Measurements from ENCODE around the gene OLR1. TPM values are rescaled to one million over a fixed set of nuclear protein-coding genes. Genes with fewer than 3 reads are reported as not detected.
"Not testable (repeated sequence)": the region's sequence is repeated elsewhere in the genome, so short reads cannot be mapped to it uniquely, and the experiment has no call there.

The OLR1 gene
- total RNA-seq, 2 experiments from 2014 or later: not detected

DNA sequence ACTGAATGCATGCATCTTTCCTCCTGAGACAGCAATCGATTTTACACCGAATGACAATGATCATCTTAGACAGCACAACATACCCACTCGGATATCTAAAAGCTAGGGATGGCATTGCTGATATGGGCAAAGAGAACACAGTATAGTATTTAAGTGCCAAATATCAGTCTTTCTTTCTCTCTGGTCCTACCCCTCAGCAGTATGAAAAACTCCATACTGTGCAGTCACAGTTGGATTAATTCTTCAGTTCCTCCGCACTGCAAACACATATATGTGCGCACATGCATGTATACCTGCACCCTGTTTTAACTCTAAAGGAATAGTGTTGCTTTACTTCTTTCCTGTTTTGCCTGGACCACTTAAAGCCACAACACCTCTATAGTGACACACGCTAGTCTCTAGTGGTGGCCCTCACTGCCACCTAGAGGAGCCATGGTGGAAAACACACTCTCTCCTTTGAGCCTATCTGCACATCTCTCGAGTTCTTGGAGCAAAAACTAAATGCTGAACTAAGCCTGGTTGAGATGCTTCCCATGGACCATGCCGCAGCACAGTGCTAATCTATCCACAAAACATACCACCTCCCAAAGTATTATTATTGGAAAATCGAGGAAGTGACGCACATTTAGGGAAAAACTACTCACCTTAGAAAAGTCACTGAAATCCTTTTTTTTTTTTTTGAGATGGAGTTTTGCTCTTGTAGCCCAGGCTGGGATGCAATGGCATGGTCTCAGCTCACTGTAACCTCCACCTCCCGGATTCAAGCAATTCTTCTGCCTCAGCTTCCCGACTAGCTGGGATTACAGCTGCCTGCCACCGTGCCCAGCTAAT, 18.8 kb upstream of the OLR1 start:
- no peak overlapping the region for H3K27ac Mint-ChIP-seq
- POLR2A ChIA-PET: no interaction called here
- Histone ChIP-seq H3K27ac (ENCODE audit: low read depth in 1 of 2, low read length in 2 of 2) (no peak overlapping the region), H3K9me3 (ENCODE audit: control insufficient read depth in 1 of 2, insufficient read depth in 1 of 2, low read length in 2 of 2) (no peaks in the 10 kb centered on the region), H3K36me3 (ENCODE audit: insufficient read depth, low read length) (no peaks in the 10 kb centered on the region), H3K4me1 (ENCODE audit: insufficient read depth, low read length) (no peaks in the 10 kb centered on the region), H3K4me3 (ENCODE audit: low read length) (no peak overlapping the region), H3K27me3 (ENCODE audit: control insufficient read depth in 1 of 2, insufficient read depth in 2 of 2, low read length in 2 of 2) (peaks cover 0 to 6% of the 10 kb centered on the region in 2 experiments)
- H3K4me3 Mint-ChIP-seq: no peak overlapping the region
- intact Hi-C loops (cut with DNase I, micrococcal nuclease): loop anchor here (1.0 to 10.0 kb wide), 8 partner anchors 36 to 1496 kb away; partner anchors contain the start of gene RIMKLB (in 1 of the 2)
- CTCF ChIA-PET: interaction anchor here (0.7 to 2.0 kb wide), 2 partner anchors 38 to 56 kb away, joined by 3 to 14 read pairs; no protein-coding TSS in a partner anchor
- no peaks in the 10 kb centered on the region for H3K36me3 Mint-ChIP-seq (ENCODE audit: low read depth)
- ATAC-seq (ENCODE audit: poor library complexity) (peak; percentile 100), DNase-seq (peak; percentile 23 to 75 (median 40))
- TF ChIP-seq, protein P1, sequence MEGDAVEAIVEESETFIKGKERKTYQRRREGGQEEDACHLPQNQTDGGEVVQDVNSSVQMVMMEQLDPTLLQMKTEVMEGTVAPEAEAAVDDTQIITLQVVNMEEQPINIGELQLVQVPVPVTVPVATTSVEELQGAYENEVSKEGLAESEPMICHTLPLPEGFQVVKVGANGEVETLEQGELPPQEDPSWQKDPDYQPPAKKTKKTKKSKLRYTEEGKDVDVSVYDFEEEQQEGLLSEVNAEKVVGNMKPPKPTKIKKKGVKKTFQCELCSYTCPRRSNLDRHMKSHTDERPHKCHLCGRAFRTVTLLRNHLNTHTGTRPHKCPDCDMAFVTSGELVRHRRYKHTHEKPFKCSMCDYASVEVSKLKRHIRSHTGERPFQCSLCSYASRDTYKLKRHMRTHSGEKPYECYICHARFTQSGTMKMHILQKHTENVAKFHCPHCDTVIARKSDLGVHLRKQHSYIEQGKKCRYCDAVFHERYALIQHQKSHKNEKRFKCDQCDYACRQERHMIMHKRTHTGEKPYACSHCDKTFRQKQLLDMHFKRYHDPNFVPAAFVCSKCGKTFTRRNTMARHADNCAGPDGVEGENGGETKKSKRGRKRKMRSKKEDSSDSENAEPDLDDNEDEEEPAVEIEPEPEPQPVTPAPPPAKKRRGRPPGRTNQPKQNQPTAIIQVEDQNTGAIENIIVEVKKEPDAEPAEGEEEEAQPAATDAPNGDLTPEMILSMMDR (IDR thresholded peaks at IDR 0.05): peak; percentile 80
- H3K9me3 Mint-ChIP-seq: no peaks in the 10 kb centered on the region
- peaks cover 6% of the 10 kb centered on the region for H3K4me1 Mint-ChIP-seq (ENCODE audit: low read depth)
- peaks cover 25% of the 10 kb centered on the region for H3K27me3 Mint-ChIP-seq

GRCh38 chr12:10189653-10190052, 17.7 kb upstream of the OLR1 start:
- Mint-ChIP-seq H3K27ac (no peak overlapping the region), H3K4me1 (ENCODE audit: low read depth) (peaks cover 6% of the 10 kb centered on the region), H3K9me3 (no peaks in the 10 kb centered on the region), H3K36me3 (ENCODE audit: low read depth) (no peaks in the 10 kb centered on the region), H3K27me3 (peaks cover 25% of the 10 kb centered on the region), H3K4me3 (no peak overlapping the region)
- Histone ChIP-seq H3K36me3 (ENCODE audit: insufficient read depth, low read length) (no peaks in the 10 kb centered on the region), H3K9me3 (ENCODE audit: control insufficient read depth in 1 of 2, insufficient read depth in 1 of 2, low read length in 2 of 2) (no peaks in the 10 kb centered on the region), H3K4me1 (ENCODE audit: insufficient read depth, low read length) (no peaks in the 10 kb centered on the region), H3K27me3 (ENCODE audit: control insufficient read depth in 1 of 2, insufficient read depth in 2 of 2, low read length in 2 of 2) (peaks cover 0 to 7% of the 10 kb centered on the region in 2 experiments), H3K4me3 (ENCODE audit: low read length) (no peak overlapping the region), H3K27ac (ENCODE audit: low read depth in 1 of 2, low read length in 2 of 2) (no peak overlapping the region)
- CTCF ChIA-PET: interaction anchor here (2.0 kb wide), 1 partner anchor 37 kb away, joined by 14 read pairs; no protein-coding TSS in a partner anchor
- DNase-seq (no peak), ATAC-seq (ENCODE audit: poor library complexity) (no peak)
- POLR2A ChIA-PET: no interaction called here
- intact Hi-C loops (cut with DNase I, micrococcal nuclease): loop anchor here (1.0 to 10.0 kb wide), 8 partner anchors 35 to 1495 kb away; partner anchors contain the start of gene RIMKLB (in 1 of the 2)
- TF ChIP-seq, protein P1 (IDR thresholded peaks at IDR 0.05): no peak

DNA sequence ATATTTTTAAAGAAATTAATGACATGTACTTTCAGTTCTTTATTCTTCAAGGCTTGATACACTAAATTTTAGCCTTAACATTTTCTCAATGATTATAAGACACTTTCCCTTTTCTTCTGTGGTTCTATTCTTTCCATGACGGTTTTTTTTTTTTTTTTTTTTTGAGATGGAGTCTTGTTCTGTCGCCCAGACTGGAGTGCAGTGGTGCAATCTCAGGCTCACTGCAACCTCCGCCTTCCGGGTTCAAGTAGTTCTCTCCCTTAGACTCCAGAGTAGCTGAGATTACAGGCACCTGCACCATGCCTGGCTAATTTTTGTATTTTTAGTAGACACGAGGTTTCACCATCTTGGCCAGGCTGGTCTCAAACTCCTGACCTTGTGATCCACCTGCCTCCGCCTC, 15.0 kb upstream of the OLR1 start:
- H3K27ac Mint-ChIP-seq; intact Hi-C loops (cut with DNase I, micrococcal nuclease); POLR2A ChIA-PET; H3K4me3 Mint-ChIP-seq; DNase-seq; H3K9me3 ChIP-seq (ENCODE audit: control insufficient read depth in 1 of 2, insufficient read depth in 1 of 2, low read length in 2 of 2); H3K36me3 ChIP-seq (ENCODE audit: insufficient read depth, low read length); H3K36me3 Mint-ChIP-seq (ENCODE audit: low read depth); ATAC-seq (ENCODE audit: poor library complexity); H3K27ac ChIP-seq (ENCODE audit: low read depth in 1 of 2, low read length in 2 of 2); H3K9me3 Mint-ChIP-seq; H3K4me3 ChIP-seq (ENCODE audit: low read length); CTCF ChIA-PET; H3K4me1 ChIP-seq (ENCODE audit: insufficient read depth, low read length); H3K4me1 Mint-ChIP-seq (ENCODE audit: low read depth): not testable (repeated sequence)
- H3K27me3 ChIP-seq (ENCODE audit: control insufficient read depth in 1 of 2, insufficient read depth in 2 of 2, low read length in 2 of 2): peaks cover 7 to 14% of the 10 kb centered on the region in 2 experiments
- H3K27me3 Mint-ChIP-seq: peaks cover 42% of the 10 kb centered on the region

All from CD4-positive, alpha-beta T cell (primary cell).